GM12801 (cell line): ENCODE results near the gene AREG.

ENCODE experiments used
- TF ChIP-seq, protein P1 (sequence below): IDR thresholded peaks from one replicate; pipeline ENCODE4 v1.5.1; 2011; ENCODE audit warnings: control low read depth; ENCODE audit not compliant: insufficient read length; ENCODE audit errors: extremely low read depth

The AREG gene, protein sequence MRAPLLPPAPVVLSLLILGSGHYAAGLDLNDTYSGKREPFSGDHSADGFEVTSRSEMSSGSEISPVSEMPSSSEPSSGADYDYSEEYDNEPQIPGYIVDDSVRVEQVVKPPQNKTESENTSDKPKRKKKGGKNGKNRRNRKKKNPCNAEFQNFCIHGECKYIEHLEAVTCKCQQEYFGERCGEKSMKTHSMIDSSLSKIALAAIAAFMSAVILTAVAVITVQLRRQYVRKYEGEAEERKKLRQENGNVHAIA

DNA sequence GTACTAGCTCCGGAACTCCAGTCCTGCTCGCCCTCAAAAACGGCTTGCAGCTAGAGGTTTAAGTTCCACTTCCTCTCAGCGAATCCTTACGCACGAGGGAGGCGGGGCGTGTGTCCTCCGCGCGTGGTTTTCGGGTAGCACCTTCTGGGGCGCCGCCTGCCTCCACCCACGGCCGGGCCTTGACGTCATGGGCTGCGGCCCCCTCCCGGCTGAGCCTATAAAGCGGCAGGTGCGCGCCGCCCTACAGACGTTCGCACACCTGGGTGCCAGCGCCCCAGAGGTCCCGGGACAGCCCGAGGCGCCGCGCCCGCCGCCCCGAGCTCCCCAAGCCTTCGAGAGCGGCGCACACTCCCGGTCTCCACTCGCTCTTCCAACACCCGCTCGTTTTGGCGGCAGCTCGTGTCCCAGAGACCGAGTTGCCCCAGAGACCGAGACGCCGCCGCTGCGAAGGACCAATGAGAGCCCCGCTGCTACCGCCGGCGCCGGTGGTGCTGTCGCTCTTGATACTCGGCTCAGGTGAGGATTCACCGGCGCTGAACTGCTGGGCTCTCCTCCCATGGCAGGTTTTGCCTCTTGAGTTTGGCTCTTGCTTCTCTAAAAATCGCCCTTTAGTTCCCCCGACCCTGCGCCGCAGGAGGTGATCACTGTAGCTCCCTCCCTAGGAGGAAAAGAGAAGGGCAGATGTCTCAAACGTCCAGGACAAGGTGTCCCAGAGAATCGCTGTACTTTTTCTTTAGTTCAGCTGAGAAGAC, at the start of gene AREG:
TSS of gene AREG (plus strand) at position 246 of the 752 bp plus-strand sequence. CDS start at position 456, 210 bp downstream.
- TF ChIP-seq, protein P1, sequence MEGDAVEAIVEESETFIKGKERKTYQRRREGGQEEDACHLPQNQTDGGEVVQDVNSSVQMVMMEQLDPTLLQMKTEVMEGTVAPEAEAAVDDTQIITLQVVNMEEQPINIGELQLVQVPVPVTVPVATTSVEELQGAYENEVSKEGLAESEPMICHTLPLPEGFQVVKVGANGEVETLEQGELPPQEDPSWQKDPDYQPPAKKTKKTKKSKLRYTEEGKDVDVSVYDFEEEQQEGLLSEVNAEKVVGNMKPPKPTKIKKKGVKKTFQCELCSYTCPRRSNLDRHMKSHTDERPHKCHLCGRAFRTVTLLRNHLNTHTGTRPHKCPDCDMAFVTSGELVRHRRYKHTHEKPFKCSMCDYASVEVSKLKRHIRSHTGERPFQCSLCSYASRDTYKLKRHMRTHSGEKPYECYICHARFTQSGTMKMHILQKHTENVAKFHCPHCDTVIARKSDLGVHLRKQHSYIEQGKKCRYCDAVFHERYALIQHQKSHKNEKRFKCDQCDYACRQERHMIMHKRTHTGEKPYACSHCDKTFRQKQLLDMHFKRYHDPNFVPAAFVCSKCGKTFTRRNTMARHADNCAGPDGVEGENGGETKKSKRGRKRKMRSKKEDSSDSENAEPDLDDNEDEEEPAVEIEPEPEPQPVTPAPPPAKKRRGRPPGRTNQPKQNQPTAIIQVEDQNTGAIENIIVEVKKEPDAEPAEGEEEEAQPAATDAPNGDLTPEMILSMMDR = no peak

DNA sequence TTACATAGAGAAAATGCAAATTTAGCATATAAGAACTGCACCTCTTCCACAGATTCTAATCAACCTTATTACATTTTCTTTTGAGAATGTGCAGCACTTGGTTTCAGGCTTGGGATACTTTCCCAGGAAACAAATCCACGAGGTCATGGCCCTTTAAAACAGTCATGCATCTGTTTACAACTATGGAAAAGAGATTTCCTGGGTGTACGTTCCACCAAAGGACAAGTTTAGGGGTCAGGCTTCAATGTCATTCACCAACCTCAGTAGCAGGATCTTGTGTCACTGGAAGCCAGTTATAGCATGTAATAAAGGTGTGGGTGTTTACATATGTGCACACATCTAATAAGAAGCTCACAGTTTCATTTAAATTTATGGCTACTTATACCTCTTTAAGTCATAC, 49.3 kb upstream of the AREG start:
- TF ChIP-seq, protein P1 = no peak

DNA sequence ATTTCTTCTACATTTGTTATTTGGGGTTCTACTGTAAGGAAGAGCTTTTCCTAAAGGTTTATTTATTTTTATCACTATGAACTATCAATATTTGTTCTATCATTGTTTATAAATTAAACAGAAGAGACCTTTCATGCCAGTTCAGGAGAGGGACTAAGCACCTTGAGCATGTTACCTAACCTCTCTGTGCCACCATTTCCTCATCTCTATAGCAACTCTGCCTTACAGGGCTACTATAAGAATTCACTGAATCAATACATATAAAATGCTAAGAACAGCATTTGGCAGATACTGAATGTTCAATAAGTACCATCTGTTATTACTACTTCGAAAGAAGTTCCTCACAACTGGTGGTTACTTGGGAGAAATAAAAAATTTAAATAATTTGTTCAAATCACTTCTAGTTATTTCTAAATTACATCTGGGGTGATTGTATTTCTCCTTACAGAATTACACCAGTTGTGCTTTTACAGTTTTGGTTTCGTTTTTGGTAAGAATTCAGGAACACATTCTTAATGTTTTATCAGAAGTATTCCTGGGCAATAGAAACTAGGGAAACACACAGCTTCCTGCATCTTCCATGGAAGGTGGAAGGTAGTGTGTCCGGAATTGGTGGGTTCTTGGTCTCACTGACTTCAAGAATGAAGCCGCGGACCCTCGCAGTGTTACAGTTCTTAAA, 47.0 kb upstream of the AREG start:
- TF ChIP-seq, protein P1 = no peak

DNA sequence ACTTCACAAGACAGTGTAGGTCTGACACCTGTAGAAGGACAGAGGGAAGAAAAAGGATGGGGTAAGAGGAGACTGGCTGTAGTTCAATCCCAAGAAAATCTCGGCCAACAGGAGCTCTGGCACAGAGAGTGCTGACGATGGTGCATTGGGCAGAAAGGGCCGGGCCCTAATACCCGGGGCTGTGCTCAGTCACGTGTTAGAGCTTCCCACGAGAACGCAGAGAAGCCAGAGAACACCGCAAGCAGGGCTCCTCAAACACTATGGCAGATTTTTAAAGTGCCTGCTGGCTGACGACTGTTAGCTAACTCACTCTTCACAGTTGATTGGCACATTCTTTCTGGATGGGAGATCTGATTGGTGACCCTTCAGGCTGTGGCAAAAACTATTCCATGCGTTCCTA, 44.5 kb upstream of the AREG start:
- TF ChIP-seq, protein P1 = no peak

DNA sequence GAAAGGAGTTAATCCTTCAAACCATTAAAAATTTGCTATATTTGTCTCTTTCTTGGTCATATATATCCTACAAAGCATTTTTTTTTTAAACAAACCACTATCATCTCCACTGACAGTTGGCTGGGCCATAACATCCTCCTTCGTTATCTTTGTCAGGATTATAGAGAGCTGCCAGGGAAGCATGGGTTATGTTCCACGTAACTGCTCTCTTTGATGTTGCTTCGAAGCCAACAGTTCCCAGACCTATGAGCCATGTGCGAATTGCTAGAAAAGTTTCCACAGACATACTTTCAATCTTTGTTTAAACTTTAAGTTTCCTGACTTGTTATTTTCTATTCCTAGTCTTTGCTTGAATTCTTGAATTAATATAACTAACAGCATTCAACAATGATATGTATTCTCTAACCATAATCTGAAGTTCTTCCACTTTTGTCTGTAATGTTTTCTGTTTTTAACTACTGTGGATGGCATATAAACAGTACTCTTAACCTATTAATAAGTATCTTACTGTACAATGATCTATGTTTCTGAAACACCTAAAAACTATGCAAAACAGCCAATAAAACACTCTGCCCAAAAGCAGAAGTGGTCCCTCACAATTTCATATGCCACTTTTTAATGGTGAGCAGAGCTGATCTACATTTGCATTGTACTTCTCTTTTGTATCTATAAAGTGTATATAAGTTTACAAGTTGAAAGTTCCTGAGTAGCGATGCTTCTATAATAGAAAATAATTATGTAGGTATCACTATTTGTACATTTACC, 42.1 kb upstream of the AREG start:
- TF ChIP-seq, protein P1 = no peak

DNA sequence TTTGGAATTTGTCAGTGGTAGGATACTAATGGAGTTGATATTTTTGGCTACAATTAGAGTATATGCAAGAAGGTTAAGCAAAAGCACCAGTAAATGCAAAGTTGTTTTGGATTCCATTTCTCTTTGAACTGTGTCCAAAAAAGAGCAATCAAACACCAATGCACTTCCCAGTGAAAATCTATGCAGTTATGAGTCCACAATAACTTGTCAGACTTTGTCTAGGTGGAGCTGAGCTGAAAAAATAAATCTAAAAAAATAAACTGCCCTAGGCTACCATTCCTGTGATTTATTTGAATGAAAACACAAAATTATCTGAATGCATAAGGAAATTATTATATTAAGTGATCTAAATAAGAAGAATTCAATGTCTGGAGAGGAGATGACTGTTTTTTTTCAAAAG, 37.0 kb upstream of the AREG start:
- TF ChIP-seq, protein P1 = no peak

DNA sequence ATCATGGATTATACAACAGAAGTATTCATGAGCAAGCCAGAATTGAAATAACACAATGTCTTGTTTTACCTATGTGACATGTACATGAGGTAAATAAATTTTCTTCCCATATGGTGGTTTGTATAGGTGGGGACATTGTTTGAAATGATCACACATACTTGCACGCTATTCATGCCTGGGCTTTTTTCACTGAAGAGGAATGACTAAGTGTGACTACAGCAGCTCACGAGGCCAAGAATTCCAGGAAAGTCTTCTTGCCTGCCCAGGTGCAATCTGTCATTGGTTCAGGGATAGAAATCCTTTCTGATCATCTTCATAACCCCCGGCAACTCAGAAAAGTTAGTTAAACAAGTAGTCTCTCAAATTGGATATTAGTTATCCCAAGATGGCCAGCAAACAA, 36.3 kb upstream of the AREG start:
- TF ChIP-seq, protein P1 = no peak
